HG03139 (cell line): ENCODE measurements around the gene ATXN10.

Experiments
- ATAC-seq: cut with Tn5 transposase; IDR thresholded peaks from one replicate; pipeline ENCODE4 v1.9.1; 2021; ENCODE audit not compliant: unreplicated experiment

ATXN10 gene

GRCh38 chr22:45872659-45873263 lies 201.1 kb downstream of the ATXN10 start:
- no peak for ATAC-seq

- ATAC-seq, result no peak
Measured at GRCh38 chr22:45876136-45877035, 204.8 kb downstream of the ATXN10 start.

- ATAC-seq, result no peak
Measured at GRCh38 chr22:45877036-45877380, 205.4 kb downstream of the ATXN10 start.

GRCh38 chr22:45877651-45878050 lies 206.0 kb downstream of the ATXN10 start:
- no peak for ATAC-seq

GRCh38 chr22:45878051-45878781 lies 206.6 kb downstream of the ATXN10 start:
- no peak for ATAC-seq

GRCh38 chr22:45878901-45879551 lies 207.4 kb downstream of the ATXN10 start:
- no peak for ATAC-seq

GRCh38 chr22:45879552-45879949 lies 207.9 kb downstream of the ATXN10 start:
- ATAC-seq, result no peak

GRCh38 chr22:45880091-45880715 lies 208.6 kb downstream of the ATXN10 start:
- ATAC-seq, result no peak

- ATAC-seq, result no peak
Measured at GRCh38 chr22:45880716-45881523, 209.3 kb downstream of the ATXN10 start.

- no peak for ATAC-seq
Measured at GRCh38 chr22:45881524-45881875, 209.9 kb downstream of the ATXN10 start.

- no peak for ATAC-seq
Measured at GRCh38 chr22:45882881-45883810, 211.5 kb downstream of the ATXN10 start.

GRCh38 chr22:45883811-45884170 lies 212.2 kb downstream of the ATXN10 start:
- ATAC-seq, result no peak

- ATAC-seq, result no peak
Measured at GRCh38 chr22:45884201-45885062, 212.8 kb downstream of the ATXN10 start.

- no peak for ATAC-seq
Measured at GRCh38 chr22:45885171-45885840, 213.7 kb downstream of the ATXN10 start.

GRCh38 chr22:45885941-45886395 lies 214.3 kb downstream of the ATXN10 start:
- no peak for ATAC-seq

- ATAC-seq, result no peak
Measured at GRCh38 chr22:45886540-45886939, 214.9 kb downstream of the ATXN10 start.
